Nephron (organoid): ENCODE data around the gene COQ8A.

Experiments used
- H3K27ac Mint-ChIP-seq, 3 experiments: 2 replicates each; pipeline ENCODE4 v1.8.0; 2020; ENCODE audit warnings: mixed read lengths in 3 of 3, mild to moderate bottlenecking in 2 of 3, moderate library complexity in 1 of 3
- H3K27me3 Mint-ChIP-seq: 2 replicates; pipeline ENCODE4 v1.8.0; 2021; ENCODE audit warnings: low read depth, mild to moderate bottlenecking, moderate library complexity, mixed read lengths
- H3K36me3 Mint-ChIP-seq: 2 replicates; pipeline ENCODE4 v1.8.0; 2020; ENCODE audit warnings: low read depth, mixed read lengths
- H3K4me1 Mint-ChIP-seq: 2 replicates; pipeline ENCODE4 v1.8.0; 2020; ENCODE audit warnings: mixed read lengths
- H3K4me3 Mint-ChIP-seq, 3 experiments: 2 replicates each; pipeline ENCODE4 v1.8.0; 2020; ENCODE audit warnings: mild to moderate bottlenecking in 3 of 3, mixed read lengths in 3 of 3, moderate library complexity in 2 of 3
- H3K9me3 Mint-ChIP-seq: 2 replicates; pipeline ENCODE4 v1.8.0; 2020; ENCODE audit warnings: mixed read lengths
- CTCF ChIP-seq, 3 experiments: fragments of 200-600 bp; sonication (generic); IDR thresholded peaks; one replicate each; pipeline ENCODE4 v1.5.0; 2021; ENCODE audit warnings: antibody characterized with exemption in 3 of 3; ENCODE audit not compliant: unreplicated experiment in 3 of 3

The COQ8A gene

DNA sequence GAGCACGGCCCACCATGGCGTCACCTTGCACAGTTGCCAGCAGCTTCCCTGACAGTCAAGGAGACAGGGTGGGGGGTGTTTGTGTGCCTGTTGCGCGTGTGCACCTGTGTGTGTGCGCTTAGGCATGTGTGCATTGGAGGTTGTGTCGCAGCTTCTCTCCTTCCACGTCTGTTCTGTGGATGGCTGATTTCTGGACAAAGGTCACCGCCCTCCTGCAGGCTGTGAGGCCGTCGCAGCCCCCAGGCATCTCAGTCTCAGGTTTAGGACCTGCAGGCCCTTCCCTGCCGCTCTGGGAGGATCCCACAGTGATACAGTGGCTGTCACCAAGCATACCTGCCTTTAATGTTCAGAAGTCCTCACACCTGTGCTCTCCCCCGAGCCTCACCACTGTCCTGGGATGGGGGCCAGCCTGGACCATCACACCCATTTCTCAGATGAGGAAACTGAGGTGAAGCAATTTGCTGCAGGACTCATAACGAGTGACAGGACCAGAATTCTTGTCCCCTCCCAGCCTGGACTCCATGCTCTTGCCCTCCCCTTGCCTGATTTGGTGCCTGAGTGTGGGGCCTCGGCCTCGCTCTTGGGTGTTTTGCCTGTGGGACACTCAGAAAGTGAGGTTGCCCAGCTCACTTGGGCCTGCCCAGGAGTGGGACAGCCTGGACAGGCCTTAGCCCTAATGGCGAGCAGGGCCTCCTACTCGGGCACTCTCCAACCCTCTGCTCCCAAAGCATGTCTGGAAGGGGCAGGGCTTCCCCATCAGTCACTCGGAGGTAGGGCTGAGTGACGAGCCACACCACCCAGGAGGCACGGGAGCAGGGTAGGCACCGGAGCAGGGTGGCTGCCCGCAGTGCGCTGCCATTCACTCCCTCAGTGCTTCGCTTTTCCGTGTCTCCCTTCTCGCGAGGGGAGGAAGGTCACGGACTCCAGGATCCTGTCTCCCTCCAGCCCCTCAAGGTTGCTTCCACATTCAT lies 22.6 kb downstream of the COQ8A start:
- Mint-ChIP-seq H3K4me3 (no peak overlapping the region), H3K27me3 (no peaks in the 10 kb centered on the region), H3K4me1 (no peaks in the 10 kb centered on the region), H3K27ac (no peak overlapping the region), H3K9me3 (peaks cover 5% of the 10 kb centered on the region), H3K36me3 (peaks cover 14% of the 10 kb centered on the region)
- TF ChIP-seq CTCF (IDR thresholded peaks at IDR 0.05; ENCODE audit: unreplicated experiment in 3 of 3): no peak

GRCh38 chr1:226964068-226964425 lies 24.0 kb downstream of the COQ8A start:
- H3K9me3 Mint-ChIP-seq: no peaks in the 10 kb centered on the region
- TF ChIP-seq CTCF (IDR thresholded peaks at IDR 0.05; ENCODE audit: unreplicated experiment in 3 of 3): no peak
- H3K4me3 Mint-ChIP-seq: no peak overlapping the region
- no peak overlapping the region for H3K27ac Mint-ChIP-seq
- no peaks in the 10 kb centered on the region for H3K27me3 Mint-ChIP-seq
- H3K36me3 Mint-ChIP-seq: peaks cover 16% of the 10 kb centered on the region
- no peaks in the 10 kb centered on the region for H3K4me1 Mint-ChIP-seq

DNA sequence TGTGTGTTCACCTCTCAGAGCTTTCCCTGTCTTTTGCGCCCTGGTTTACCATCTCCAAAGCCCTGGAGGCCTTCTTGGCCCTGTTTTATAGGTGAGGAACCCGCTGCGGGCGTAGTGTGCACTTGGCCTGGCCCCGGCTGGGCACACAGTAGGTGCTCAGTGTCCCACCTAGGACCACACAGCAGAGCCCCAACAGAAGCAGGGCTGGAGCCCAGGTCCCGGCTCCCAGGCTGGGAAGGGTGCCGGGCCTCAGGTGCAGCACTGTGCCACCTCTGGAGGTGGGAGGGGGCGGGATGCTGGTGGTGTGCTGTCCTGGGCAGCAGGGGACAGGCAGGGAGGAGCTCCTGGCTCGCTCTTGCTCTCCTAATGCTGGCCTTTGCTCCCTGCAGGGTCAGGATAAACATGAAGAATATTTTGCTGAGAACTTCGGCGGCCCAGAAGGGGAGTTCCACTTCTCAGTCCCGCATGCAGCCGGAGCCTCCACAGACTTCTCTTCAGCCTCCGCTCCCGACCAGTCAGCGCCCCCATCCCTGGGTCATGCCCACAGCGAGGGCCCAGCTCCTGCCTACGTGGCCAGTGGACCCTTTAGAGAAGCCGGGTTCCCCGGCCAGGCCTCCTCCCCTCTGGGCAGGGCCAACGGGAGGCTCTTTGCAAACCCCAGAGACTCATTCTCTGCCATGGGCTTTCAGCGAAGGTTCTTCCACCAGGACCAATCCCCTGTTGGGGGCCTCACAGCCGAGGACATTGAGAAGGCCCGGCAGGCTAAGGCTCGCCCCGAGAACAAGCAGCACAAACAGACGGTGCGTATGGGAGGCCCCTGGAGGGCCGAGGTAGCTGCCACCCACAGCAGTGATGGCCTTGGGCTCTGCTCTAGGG lies 24.8 kb downstream of the COQ8A start:
- TF ChIP-seq CTCF (IDR thresholded peaks at IDR 0.05; ENCODE audit: unreplicated experiment in 3 of 3): no peak
- peaks cover 4% of the 10 kb centered on the region for H3K9me3 Mint-ChIP-seq
- H3K27me3 Mint-ChIP-seq: no peaks in the 10 kb centered on the region
- no peak overlapping the region for H3K4me3 Mint-ChIP-seq
- no peaks in the 10 kb centered on the region for H3K4me1 Mint-ChIP-seq
- no peak overlapping the region for H3K27ac Mint-ChIP-seq
- peaks cover 21% of the 10 kb centered on the region for H3K36me3 Mint-ChIP-seq

- Mint-ChIP-seq H3K4me1 (no peaks in the 10 kb centered on the region), H3K27ac (no peak overlapping the region), H3K4me3 (no peak overlapping the region), H3K9me3 (peaks cover 4% of the 10 kb centered on the region), H3K27me3 (no peaks in the 10 kb centered on the region), H3K36me3 (peaks cover 22% of the 10 kb centered on the region)
- TF ChIP-seq CTCF (IDR thresholded peaks at IDR 0.05; ENCODE audit: unreplicated experiment in 3 of 3): no peak
Observed at GRCh38 chr1:226965581-226966440, 25.7 kb downstream of the COQ8A start.

- H3K4me3 Mint-ChIP-seq: no peak overlapping the region
- H3K4me1 Mint-ChIP-seq: no peaks in the 10 kb centered on the region
- H3K27ac Mint-ChIP-seq: no peak overlapping the region
- peaks cover 6% of the 10 kb centered on the region for H3K9me3 Mint-ChIP-seq
- H3K36me3 Mint-ChIP-seq: peaks cover 24% of the 10 kb centered on the region
- TF ChIP-seq CTCF (IDR thresholded peaks at IDR 0.05; ENCODE audit: unreplicated experiment in 3 of 3): no peak
- no peaks in the 10 kb centered on the region for H3K27me3 Mint-ChIP-seq
Observed at GRCh38 chr1:226966683-226967082, 26.6 kb downstream of the COQ8A start.
